ENCODE measurements around the gene ANKZF1.
A peak's percentile ranks its signal among the peaks of the same experiment; 100 is the strongest.

DNA sequence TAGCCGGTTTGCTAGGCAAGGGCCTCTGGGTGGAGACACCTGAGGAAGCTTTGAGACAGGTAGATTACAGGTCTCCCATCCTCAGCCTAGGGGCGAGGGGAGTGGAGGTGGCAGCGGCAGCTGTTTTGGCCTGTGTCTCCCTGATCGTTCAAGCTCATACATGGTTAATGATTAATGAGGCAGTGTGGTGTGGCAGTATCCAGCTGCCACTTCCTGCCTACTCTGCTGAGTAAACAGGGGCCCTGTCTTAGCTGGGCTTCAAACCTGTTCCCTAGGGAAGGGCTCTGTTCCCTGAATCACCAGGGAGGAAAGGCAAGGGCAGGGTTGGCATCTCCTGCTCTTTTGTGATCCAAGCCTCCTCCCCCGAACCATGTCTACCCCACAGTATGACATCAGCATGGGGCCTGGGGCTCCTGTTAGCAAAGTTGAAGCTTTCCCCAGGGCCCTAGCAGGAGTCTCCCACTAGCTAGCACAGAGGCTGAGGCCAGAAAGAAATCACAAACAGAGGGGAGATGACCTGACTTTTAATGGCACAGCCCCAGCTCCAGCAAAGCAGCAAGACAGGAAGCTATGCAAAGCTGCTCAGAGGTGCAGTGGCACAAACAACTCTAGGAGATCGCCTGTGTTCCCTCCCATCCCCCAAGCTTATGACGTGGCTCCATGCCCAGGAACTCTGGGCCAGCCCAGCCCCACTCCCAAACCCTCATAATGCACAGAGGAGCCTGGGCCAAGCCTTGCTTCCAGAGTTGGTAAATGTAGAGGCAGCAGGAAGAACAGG is 19.8 kb downstream of the ANKZF1 start:
- peak; percentile 57 for TF ChIP-seq NFIC (IDR thresholded peaks at IDR 0.05)
- no peak for TF ChIP-seq TCF12 (IDR thresholded peaks at IDR 0.05; ENCODE audit: low read depth)
- no peak for TF ChIP-seq CEBPB (IDR thresholded peaks at IDR 0.05)
- TF ChIP-seq EP300 (IDR thresholded peaks at IDR 0.05; ENCODE audit: borderline replicate concordance) = no peak
- TF ChIP-seq, protein P1, sequence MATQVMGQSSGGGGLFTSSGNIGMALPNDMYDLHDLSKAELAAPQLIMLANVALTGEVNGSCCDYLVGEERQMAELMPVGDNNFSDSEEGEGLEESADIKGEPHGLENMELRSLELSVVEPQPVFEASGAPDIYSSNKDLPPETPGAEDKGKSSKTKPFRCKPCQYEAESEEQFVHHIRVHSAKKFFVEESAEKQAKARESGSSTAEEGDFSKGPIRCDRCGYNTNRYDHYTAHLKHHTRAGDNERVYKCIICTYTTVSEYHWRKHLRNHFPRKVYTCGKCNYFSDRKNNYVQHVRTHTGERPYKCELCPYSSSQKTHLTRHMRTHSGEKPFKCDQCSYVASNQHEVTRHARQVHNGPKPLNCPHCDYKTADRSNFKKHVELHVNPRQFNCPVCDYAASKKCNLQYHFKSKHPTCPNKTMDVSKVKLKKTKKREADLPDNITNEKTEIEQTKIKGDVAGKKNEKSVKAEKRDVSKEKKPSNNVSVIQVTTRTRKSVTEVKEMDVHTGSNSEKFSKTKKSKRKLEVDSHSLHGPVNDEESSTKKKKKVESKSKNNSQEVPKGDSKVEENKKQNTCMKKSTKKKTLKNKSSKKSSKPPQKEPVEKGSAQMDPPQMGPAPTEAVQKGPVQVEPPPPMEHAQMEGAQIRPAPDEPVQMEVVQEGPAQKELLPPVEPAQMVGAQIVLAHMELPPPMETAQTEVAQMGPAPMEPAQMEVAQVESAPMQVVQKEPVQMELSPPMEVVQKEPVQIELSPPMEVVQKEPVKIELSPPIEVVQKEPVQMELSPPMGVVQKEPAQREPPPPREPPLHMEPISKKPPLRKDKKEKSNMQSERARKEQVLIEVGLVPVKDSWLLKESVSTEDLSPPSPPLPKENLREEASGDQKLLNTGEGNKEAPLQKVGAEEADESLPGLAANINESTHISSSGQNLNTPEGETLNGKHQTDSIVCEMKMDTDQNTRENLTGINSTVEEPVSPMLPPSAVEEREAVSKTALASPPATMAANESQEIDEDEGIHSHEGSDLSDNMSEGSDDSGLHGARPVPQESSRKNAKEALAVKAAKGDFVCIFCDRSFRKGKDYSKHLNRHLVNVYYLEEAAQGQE (IDR thresholded peaks at IDR 0.05; ENCODE audit: low read depth) = no peak
- no peak for TF ChIP-seq RAD21 (IDR thresholded peaks at IDR 0.05; ENCODE audit: low read depth)
- TF ChIP-seq FOXM1 (IDR thresholded peaks at IDR 0.05; ENCODE audit: borderline replicate concordance, low read depth) = no peak
- TF ChIP-seq YY1 (IDR thresholded peaks at IDR 0.05; ENCODE audit: low read depth) = no peak
- TF ChIP-seq, protein P2, sequence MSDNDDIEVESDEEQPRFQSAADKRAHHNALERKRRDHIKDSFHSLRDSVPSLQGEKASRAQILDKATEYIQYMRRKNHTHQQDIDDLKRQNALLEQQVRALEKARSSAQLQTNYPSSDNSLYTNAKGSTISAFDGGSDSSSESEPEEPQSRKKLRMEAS (IDR thresholded peaks at IDR 0.05) = no peak
- TF ChIP-seq ZBTB7A (IDR thresholded peaks at IDR 0.05; ENCODE audit: low read depth) = no peak
- TF ChIP-seq CREB1 (IDR thresholded peaks at IDR 0.05; ENCODE audit: low read depth) = peak; percentile 70
- no peak for TF ChIP-seq TAF1 (IDR thresholded peaks at IDR 0.05; ENCODE audit: low read depth)
- no peak for TF ChIP-seq EGR1 (IDR thresholded peaks at IDR 0.05)

All from Ishikawa (cell line).